Heart left ventricle (tissue), 13 donors: Measurements from ENCODE around the gene UNC13B.

ENCODE experiments used
- POLR2A ChIP-seq, 2 donors: fragments of 450-650 bp; IDR thresholded peaks; one replicate each; pipeline ENCODE4 v1.6.1; 2017; ENCODE audit warnings: antibody characterized with exemption in 2 of 2, mild to moderate bottlenecking in 2 of 2, moderate library complexity in 2 of 2
- TF ChIP-seq, protein P1 (sequence below), 12 donors: fragments of 200-600 bp; sonication (generic) in 4 of 12; IDR thresholded peaks; one replicate each; pipeline versions ENCODE4 v1.5.0 to v1.8.0; 2018 to 2022; ENCODE audit warnings: antibody characterized with exemption in 12 of 12, mild to moderate bottlenecking in 5 of 12
- donor health status: ischemic (EF 13 %, LVEDD 7.1; RV severe dilation, severe dysfunction).
- donor health status: DM: no; HTN: yes; CAD: no.
- donor health status: DM: no; HTN: no; CAD: no.
- donor health status: ischemic (EF 25% LVEDD 6.9; RV normal size, moderate dysfunction).
- donor health status: ischemic (EF 25% LVEDD 5.7; RV mildly dilated, moderate dysfunction).
- donor health status: ischemic (EF 35%, LVEDD 5.7; RV mildly dilated, moderate dysfunction).
- donor health status: nonischemic (EF 11% LVEDD 7.7; RV severe dilation, severe dysfunction).
- donor health status: DM: yes; HTN: yes; CAD: no.
- donor health status: PGD.
- donor health status: ischemic (EF 29% LVEDD 5.4; RV normal size, mild dysfunction).
- donor health status: nonischemic (EF 23%, LVEDD 6.1; RV moderate dilation, normal function).

DNA sequence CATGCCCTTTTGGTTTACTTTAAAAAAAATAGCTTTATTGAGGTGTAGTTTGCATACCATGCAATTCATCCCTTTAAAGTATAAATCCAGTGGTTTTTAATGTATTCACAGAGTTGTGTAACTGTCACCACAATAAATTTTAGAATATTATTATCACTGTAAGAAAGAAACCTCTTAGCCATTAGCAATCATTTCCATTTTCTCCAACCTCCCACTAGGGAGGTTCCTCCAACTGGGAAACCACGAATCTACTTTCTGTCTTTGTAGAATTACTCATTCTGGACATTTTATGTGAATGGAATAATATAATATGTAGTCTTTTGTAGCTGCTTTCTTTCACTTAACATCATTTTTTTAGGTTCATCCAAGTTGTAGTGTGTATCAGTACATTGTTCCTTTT, 43.5 kb downstream of the UNC13B start:
- TF ChIP-seq, protein P1, sequence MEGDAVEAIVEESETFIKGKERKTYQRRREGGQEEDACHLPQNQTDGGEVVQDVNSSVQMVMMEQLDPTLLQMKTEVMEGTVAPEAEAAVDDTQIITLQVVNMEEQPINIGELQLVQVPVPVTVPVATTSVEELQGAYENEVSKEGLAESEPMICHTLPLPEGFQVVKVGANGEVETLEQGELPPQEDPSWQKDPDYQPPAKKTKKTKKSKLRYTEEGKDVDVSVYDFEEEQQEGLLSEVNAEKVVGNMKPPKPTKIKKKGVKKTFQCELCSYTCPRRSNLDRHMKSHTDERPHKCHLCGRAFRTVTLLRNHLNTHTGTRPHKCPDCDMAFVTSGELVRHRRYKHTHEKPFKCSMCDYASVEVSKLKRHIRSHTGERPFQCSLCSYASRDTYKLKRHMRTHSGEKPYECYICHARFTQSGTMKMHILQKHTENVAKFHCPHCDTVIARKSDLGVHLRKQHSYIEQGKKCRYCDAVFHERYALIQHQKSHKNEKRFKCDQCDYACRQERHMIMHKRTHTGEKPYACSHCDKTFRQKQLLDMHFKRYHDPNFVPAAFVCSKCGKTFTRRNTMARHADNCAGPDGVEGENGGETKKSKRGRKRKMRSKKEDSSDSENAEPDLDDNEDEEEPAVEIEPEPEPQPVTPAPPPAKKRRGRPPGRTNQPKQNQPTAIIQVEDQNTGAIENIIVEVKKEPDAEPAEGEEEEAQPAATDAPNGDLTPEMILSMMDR (IDR thresholded peaks at IDR 0.05) = no peak
- TF ChIP-seq POLR2A (IDR thresholded peaks at IDR 0.05) = no peak
